Activated naive CD8-positive, alpha-beta T cell treated with anti-CD3 and anti-CD28 coated beads, Interleukin-2, amount 50 U/mL, for 16 hours (primary cell): ENCODE results near the gene SERTAD4.
"Not testable (repeated sequence)": the region's sequence is repeated elsewhere in the genome, so short reads cannot be mapped to it uniquely, and the experiment has no call there.

Source experiments
- DNase-seq: peaks from one replicate; pipeline ENCODE4 v3.0.0-alpha.2; 2020; ENCODE audit warnings: low read depth, low spot score

SERTAD4 gene

GRCh38 chr1:210259561-210259960, 27.0 kb downstream of the SERTAD4 start:
- DNase-seq: no peak

GRCh38 chr1:210260096-210260495, 27.5 kb downstream of the SERTAD4 start:
- no peak for DNase-seq

- no peak for DNase-seq
Observed at GRCh38 chr1:210262167-210262896, 29.7 kb downstream of the SERTAD4 start.

GRCh38 chr1:210262897-210263272, 30.3 kb downstream of the SERTAD4 start:
- no peak for DNase-seq

GRCh38 chr1:210263963-210264362, 31.4 kb downstream of the SERTAD4 start:
- no peak for DNase-seq

- DNase-seq: no peak
Observed at GRCh38 chr1:210264496-210265380, 32.1 kb downstream of the SERTAD4 start.

GRCh38 chr1:210265392-210265955, 32.9 kb downstream of the SERTAD4 start:
- not testable (repeated sequence) for DNase-seq

GRCh38 chr1:210269981-210270380, 37.4 kb downstream of the SERTAD4 start:
- DNase-seq: no peak

GRCh38 chr1:210272666-210273065, 40.1 kb downstream of the SERTAD4 start:
- DNase-seq: no peak

GRCh38 chr1:210280221-210280620, 47.6 kb downstream of the SERTAD4 start:
- DNase-seq: no peak

GRCh38 chr1:210288116-210288515, 55.5 kb downstream of the SERTAD4 start:
- no peak for DNase-seq

GRCh38 chr1:210289248-210289647, 56.7 kb downstream of the SERTAD4 start:
- DNase-seq: no peak

GRCh38 chr1:210291081-210291764, 58.6 kb downstream of the SERTAD4 start:
- DNase-seq: no peak

GRCh38 chr1:210291786-210292230, 59.2 kb downstream of the SERTAD4 start:
- DNase-seq: no peak

- no peak for DNase-seq
Observed at GRCh38 chr1:210292231-210292871, 59.8 kb downstream of the SERTAD4 start.

GRCh38 chr1:210293171-210293607, 60.6 kb downstream of the SERTAD4 start:
- no peak for DNase-seq

- DNase-seq: no peak
Observed at GRCh38 chr1:210294999-210295745, 62.6 kb downstream of the SERTAD4 start.
